OCI-LY7 (cell line): ENCODE data around the gene HBM. TPM values are rescaled to one million over a fixed set of nuclear protein-coding genes. Genes with fewer than 3 reads are reported as not detected.

ENCODE experiments used
- BruUV-seq: library from RNA; stranded (reverse); fragments of 400-500 nt; replicated peaks from 2 replicates; lab custom pipeline; 2021; lab: Mats Ljungman, UMichigan
- CTCF ChIA-PET: fragments of 300-600 bp; sonication (Branson Sonifier 250); formaldehyde crosslinking; loops from one replicate; lab custom pipeline; 2022; ENCODE audit warnings: antibody characterized with exemption; ENCODE audit not compliant: unreplicated experiment; lab: Charles Lee
- POLR2A ChIA-PET: fragments of 300-600 bp; sonication (Branson Sonifier 250); formaldehyde crosslinking; loops from one replicate; lab custom pipeline; 2022; ENCODE audit warnings: antibody characterized with exemption; lab: Charles Lee
- DNase-seq: peaks from one replicate; pipeline ENCODE4 v3.0.0-alpha.2; 2015; ENCODE audit warnings: low spot score
- H2AFZ ChIP-seq: fragments of 200-600 bp; sonication (generic), shearing (Covaris generic); 2 replicates; pipeline ENCODE4 v1.6.1; 2014; ENCODE audit warnings: mild to moderate bottlenecking, antibody characterized with exemption, low read length, moderate library complexity
- H3K27ac ChIP-seq: fragments of 200-600 bp; sonication (generic); 2 replicates; pipeline ENCODE4 v1.5.1; 2014; ENCODE audit warnings: mixed run types, low read depth, mild to moderate bottlenecking, moderate library complexity, low read length, inconsistent platforms; ENCODE audit not compliant: poor library complexity, severe bottlenecking
- H3K36me3 ChIP-seq: fragments of 200-600 bp; sonication (generic); 2 replicates; pipeline ENCODE4 v1.6.1; 2014; ENCODE audit warnings: mild to moderate bottlenecking, antibody characterized with exemption, low read length, moderate library complexity, mixed read lengths; ENCODE audit not compliant: insufficient read depth
- H3K4me1 ChIP-seq: fragments of 200-600 bp; sonication (generic); 2 replicates; pipeline ENCODE4 v1.5.1; 2014; ENCODE audit warnings: mild to moderate bottlenecking, low read length; ENCODE audit not compliant: insufficient read depth, poor library complexity, severe bottlenecking
- H3K4me2 ChIP-seq: fragments of 200-600 bp; sonication (generic); 2 replicates; pipeline ENCODE4 v1.6.1; 2014; ENCODE audit warnings: mild to moderate bottlenecking, low read length
- H3K4me3 ChIP-seq: fragments of 200-600 bp; sonication (generic); 2 replicates; pipeline ENCODE4 v1.5.1; 2014; ENCODE audit warnings: mild to moderate bottlenecking, low read depth, low read length; ENCODE audit not compliant: poor library complexity, severe bottlenecking
- H3K79me2 ChIP-seq: fragments of 200-600 bp; sonication (generic); 2 replicates; pipeline ENCODE4 v1.6.1; 2016; ENCODE audit warnings: low read depth, mild to moderate bottlenecking, low read length, moderate library complexity, mixed read lengths; ENCODE audit not compliant: insufficient read depth
- H3K9me2 ChIP-seq: fragments of 200-600 bp; sonication (generic); 2 replicates; pipeline ENCODE4 v1.6.1; 2016; ENCODE audit warnings: mild to moderate bottlenecking, low read length, mixed read lengths; ENCODE audit not compliant: insufficient read depth
- H3K9me3 ChIP-seq: fragments of 200-600 bp; sonication (generic); 2 replicates; pipeline ENCODE4 v1.6.1; 2014; ENCODE audit warnings: mild to moderate bottlenecking, mixed run types, low read length, mixed read lengths
- H4K20me1 ChIP-seq: fragments of 200-600 bp; sonication (generic); 2 replicates; pipeline ENCODE4 v1.6.1; 2014; ENCODE audit warnings: mild to moderate bottlenecking, antibody characterized with exemption, low read length, moderate library complexity, mixed read lengths; ENCODE audit not compliant: insufficient read depth
- CTCF ChIP-seq: fragments of 200-600 bp; sonication (generic); conservative IDR thresholded peaks from 2 replicates; pipeline ENCODE4 v1.5.1; 2014; ENCODE audit warnings: mild to moderate bottlenecking, antibody characterized with exemption, low read length, moderate library complexity, mixed read lengths
- EZH2phosphoT487 ChIP-seq: fragments of 200-600 bp; sonication (generic); IDR thresholded peaks from 2 replicates; pipeline ENCODE4 v1.6.1; 2018; ENCODE audit warnings: low read depth, borderline replicate concordance, mild to moderate bottlenecking, mixed run types, antibody characterized with exemption, low read length, moderate library complexity, mixed read lengths
- intact Hi-C: fragments of 100-400 bp; cut with micrococcal nuclease; formaldehyde crosslinking; loops from one replicate; pipeline ENCODE4 v1.10.0; 2022; ENCODE audit not compliant: unreplicated experiment
- small RNA-seq: library from RNA; depleted of rRNA; stranded (forward); fragments of <200 nt; gene quantifications from one replicate; pipeline ENCODE3, GENCODE V24; 2014
- total RNA-seq, 2 experiments: library from RNA; depleted of rRNA in 1 of 2; stranded (reverse); fragments of >200 nt in 1 of 2; shearing (Covaris generic) in 1 of 2; gene quantifications; 2 replicates each; pipeline ENCODE4 v1.2.3, GENCODE V29; 2014 to 2022

HBM gene
- total RNA-seq, 2 experiments from 2014 or later = not detected

- Histone ChIP-seq H3K79me2 (peaks cover 9% of the 10 kb centered on the region; the same call in 1 of the 2 replicates), H3K4me1 (no peaks in the 10 kb centered on the region), H4K20me1 (no peaks in the 10 kb centered on the region), H3K4me2 (no peak overlapping the region), H3K36me3 (peaks cover 97% of the 10 kb centered on the region), H3K27ac (no peak overlapping the region), H3K4me3 (no peak overlapping the region), H3K9me2 (no peaks in the 10 kb centered on the region), H3K9me3 (no peaks in the 10 kb centered on the region), H2AFZ (no peak overlapping the region)
- POLR2A ChIA-PET = no interaction called here
- no peak for TF ChIP-seq EZH2phosphoT487
- TF ChIP-seq CTCF = no peak
- CTCF ChIA-PET = no interaction called here
- intact Hi-C loops = no loop called here
- BruUV-seq = no TSS peak
- no peak for DNase-seq
These were observed 47.2 kb downstream of the HBM start for GRCh38 chr16:212999-213398.

Small RNA genes lying within 50 kb of the gene (small RNA-seq; reads per million reads assigned to genes)
- not detected for gene RF00019

Other genes starting within 250 kb of the HBM start
- gene POLR3K, start 112.4 kb upstream of the HBM start, total RNA-seq (2014; rRNA removed; shearing (Covaris generic)) = 26.2 and 28.6 TPM in 2 replicates
- gene POLR3K, start 112.4 kb upstream of the HBM start, total RNA-seq (2022) = 73.6 and 74.1 TPM in 2 replicates
- gene SNRNP25, start 112.2 kb upstream of the HBM start, total RNA-seq (2014; rRNA removed; shearing (Covaris generic)) = 61.4 and 68.1 TPM in 2 replicates
- gene SNRNP25, start 112.2 kb upstream of the HBM start, total RNA-seq (2022) = 63.0 and 68.3 TPM in 2 replicates
- 0.10 and 0.13 TPM in 2 replicates for gene RHBDF1, start 93.3 kb upstream of the HBM start, total RNA-seq (2014; rRNA removed; shearing (Covaris generic))
- 0.66 and 0.68 TPM in 2 replicates for gene RHBDF1, start 93.3 kb upstream of the HBM start, total RNA-seq (2022)
- 119 and 126 TPM in 2 replicates for gene MPG, start 87.8 kb upstream of the HBM start, total RNA-seq (2014; rRNA removed; shearing (Covaris generic))
- 54.2 and 58.1 TPM in 2 replicates for gene MPG, start 87.8 kb upstream of the HBM start, total RNA-seq (2022)
- 12.8 and 14.2 TPM in 2 replicates for gene NPRL3, start 27.3 kb upstream of the HBM start, total RNA-seq (2014; rRNA removed; shearing (Covaris generic))
- 50.2 and 50.9 TPM in 2 replicates for gene NPRL3, start 27.3 kb upstream of the HBM start, total RNA-seq (2022)
- gene HBZ, start 13.3 kb upstream of the HBM start, total RNA-seq (2014; rRNA removed; shearing (Covaris generic)) = not detected in 2 replicates
- not detected in 2 replicates for gene HBZ, start 13.3 kb upstream of the HBM start, total RNA-seq (2022)
- not detected in 2 replicates for gene HBA2, start 6.9 kb downstream of the HBM start, total RNA-seq (2014; rRNA removed; shearing (Covaris generic))
- not detected in 2 replicates for gene HBA2, start 6.9 kb downstream of the HBM start, total RNA-seq (2022)
- gene HBA1, start 10.7 kb downstream of the HBM start, total RNA-seq (2014; rRNA removed; shearing (Covaris generic)) = not detected in 2 replicates
- not detected in 2 replicates for gene HBA1, start 10.7 kb downstream of the HBM start, total RNA-seq (2022)
- gene HBQ1, start 14.5 kb downstream of the HBM start, total RNA-seq (2014; rRNA removed; shearing (Covaris generic)) = not detected in 2 replicates
- gene HBQ1, start 14.5 kb downstream of the HBM start, total RNA-seq (2022) = not detected in 2 replicates
- gene LUC7L, start 63.5 kb downstream of the HBM start, total RNA-seq (2014; rRNA removed; shearing (Covaris generic)) = 90.5 and 92.6 TPM in 2 replicates
- gene LUC7L, start 63.5 kb downstream of the HBM start, total RNA-seq (2022) = 81.4 and 90.6 TPM in 2 replicates
- 8.1 and 10.9 TPM in 2 replicates for gene FAM234A, start 68.8 kb downstream of the HBM start, total RNA-seq (2014; rRNA removed; shearing (Covaris generic))
- gene FAM234A, start 68.8 kb downstream of the HBM start, total RNA-seq (2022) = 26.8 and 30.1 TPM in 2 replicates
- not detected in 2 replicates for gene RGS11, start 110.0 kb downstream of the HBM start, total RNA-seq (2014; rRNA removed; shearing (Covaris generic))
- gene RGS11, start 110.0 kb downstream of the HBM start, total RNA-seq (2022) = not detected in 2 replicates
- gene ARHGDIG, start 114.6 kb downstream of the HBM start, total RNA-seq (2014; rRNA removed; shearing (Covaris generic)) = not detected in 2 replicates
- not detected in 2 replicates for gene ARHGDIG, start 114.6 kb downstream of the HBM start, total RNA-seq (2022)
- not detected in 2 replicates for gene PDIA2, start 117.2 kb downstream of the HBM start, total RNA-seq (2014; rRNA removed; shearing (Covaris generic))
- not detected in 2 replicates for gene PDIA2, start 117.2 kb downstream of the HBM start, total RNA-seq (2022)
- gene AXIN1, start 186.7 kb downstream of the HBM start, total RNA-seq (2014; rRNA removed; shearing (Covaris generic)) = 30.3 and 30.6 TPM in 2 replicates
- gene AXIN1, start 186.7 kb downstream of the HBM start, total RNA-seq (2022) = 29.0 and 29.8 TPM in 2 replicates
- 113 and 134 TPM in 2 replicates for gene MRPL28, start 204.6 kb downstream of the HBM start, total RNA-seq (2014; rRNA removed; shearing (Covaris generic))
- 78.1 and 84.6 TPM in 2 replicates for gene MRPL28, start 204.6 kb downstream of the HBM start, total RNA-seq (2022)
- gene PGAP6, start 216.0 kb downstream of the HBM start, total RNA-seq (2014; rRNA removed; shearing (Covaris generic)) = 40.1 and 50.6 TPM in 2 replicates
- gene PGAP6, start 216.0 kb downstream of the HBM start, total RNA-seq (2022) = 34.3 and 41.2 TPM in 2 replicates
- 25.0 and 28.3 TPM in 2 replicates for gene NME4, start 231.2 kb downstream of the HBM start, total RNA-seq (2014; rRNA removed; shearing (Covaris generic))
- gene NME4, start 231.2 kb downstream of the HBM start, total RNA-seq (2022) = 24.3 and 25.0 TPM in 2 replicates
- gene DECR2, start 235.9 kb downstream of the HBM start, total RNA-seq (2014; rRNA removed; shearing (Covaris generic)) = 7.5 and 8.0 TPM in 2 replicates
- gene DECR2, start 235.9 kb downstream of the HBM start, total RNA-seq (2022) = 14.4 and 15.9 TPM in 2 replicates